ENCODE measurements around the gene GLTP. TPM values are rescaled to one million over a fixed set of nuclear protein-coding genes. Genes with fewer than 3 reads are reported as not detected.

GLTP gene
- total and polyA plus RNA-seq, 2 of the 13 experiments (the other 11 are each of a cell fraction or from before 2014, with no cell fraction given), result 10.7 to 12.9 TPM

DNA sequence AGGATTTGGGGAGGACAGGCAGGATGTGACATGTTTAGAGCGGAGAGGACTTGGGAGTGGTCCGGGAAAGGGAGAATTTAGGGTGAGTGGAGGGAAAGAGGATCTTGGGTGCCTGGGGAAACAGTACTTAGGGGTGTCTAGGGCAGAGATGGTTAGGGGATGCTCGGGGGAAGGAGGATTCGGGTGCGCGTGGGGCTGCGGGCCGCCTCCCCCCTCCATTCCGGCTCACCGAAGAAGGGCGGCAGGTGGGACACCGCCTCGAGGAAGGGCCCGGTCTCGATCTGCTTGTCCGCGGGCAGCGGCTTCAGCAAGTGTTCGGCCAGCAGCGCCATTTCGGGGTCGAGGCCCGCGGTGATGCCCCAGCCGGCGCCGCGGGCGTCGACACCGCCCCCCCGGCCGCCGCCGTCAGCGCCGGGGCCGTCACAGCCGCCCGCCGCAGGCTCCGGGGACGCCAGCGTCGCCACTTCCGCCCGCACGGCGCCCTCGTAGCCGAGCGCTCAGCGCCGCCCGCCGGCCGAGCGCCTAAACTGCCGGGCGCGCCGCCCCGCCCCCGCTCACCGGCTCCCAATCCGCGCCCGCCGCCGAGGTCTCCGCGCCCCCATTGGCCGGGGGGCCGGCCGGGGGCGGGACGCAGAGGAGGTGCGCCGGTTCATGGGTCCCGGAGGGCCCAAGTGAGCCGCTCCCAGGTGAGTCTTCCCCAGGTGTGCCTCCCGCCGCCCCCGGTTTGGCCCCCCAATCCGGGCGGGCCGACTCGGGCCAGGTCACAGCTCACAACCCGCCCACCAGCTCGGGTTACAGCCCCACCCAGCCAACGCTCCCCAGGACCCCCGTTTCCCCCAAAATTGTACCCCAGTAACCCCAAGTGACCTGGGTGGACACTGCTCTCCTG is at the start of gene GLTP (continued):
- TF ChIP-seq ZFX (CRISPR knock-in tag; IDR thresholded peaks at IDR 0.05; ENCODE audit: low read depth) (peak; percentile 59), HNF1A (IDR thresholded peaks at IDR 0.05; ENCODE audit: low read depth) (no peak), HNF1A (CRISPR knock-in tag; IDR thresholded peaks at IDR 0.05; ENCODE audit: borderline replicate concordance) (no peak), SKI (IDR thresholded peaks at IDR 0.05; ENCODE audit: partially characterized antibody) (peak; percentile 75), ERF (CRISPR knock-in tag; IDR thresholded peaks at IDR 0.05) (no peak), STAG1 (CRISPR knock-in tag; IDR thresholded peaks at IDR 0.05) (peak; percentile 77), RAD21 (CRISPR knock-in tag; IDR thresholded peaks at IDR 0.05) (peak; percentile 100), HDAC6 (IDR thresholded peaks at IDR 0.05; ENCODE audit: low read depth, low read length) (no peak), ZEB1 (IDR thresholded peaks at IDR 0.05; ENCODE audit: insufficient replicate concordance, low read depth) (peak; percentile 83), NFATC3 (CRISPR knock-in tag; IDR thresholded peaks at IDR 0.05) (no peak), CCDC6 (CRISPR knock-in tag; IDR thresholded peaks at IDR 0.05) (0 out of 2 replicates have a peak, but pooled peaks have one; percentile 60), ATF7-NPFF (CRISPR knock-in tag; IDR thresholded peaks at IDR 0.05; ENCODE audit: low read depth) (peak; percentile 58; the same call in 1 of the 2 replicates), CREB1 (IDR thresholded peaks at IDR 0.05) (peak; percentile 49; the same call in 1 of the 2 replicates), CREB1 (CRISPR knock-in tag; IDR thresholded peaks at IDR 0.05) (no peak), ZBTB46 (CRISPR knock-in tag; IDR thresholded peaks at IDR 0.05; ENCODE audit: borderline replicate concordance) (no peak), MIXL1 (CRISPR knock-in tag; IDR thresholded peaks at IDR 0.05) (no peak)
- TF ChIP-seq, protein P1, sequence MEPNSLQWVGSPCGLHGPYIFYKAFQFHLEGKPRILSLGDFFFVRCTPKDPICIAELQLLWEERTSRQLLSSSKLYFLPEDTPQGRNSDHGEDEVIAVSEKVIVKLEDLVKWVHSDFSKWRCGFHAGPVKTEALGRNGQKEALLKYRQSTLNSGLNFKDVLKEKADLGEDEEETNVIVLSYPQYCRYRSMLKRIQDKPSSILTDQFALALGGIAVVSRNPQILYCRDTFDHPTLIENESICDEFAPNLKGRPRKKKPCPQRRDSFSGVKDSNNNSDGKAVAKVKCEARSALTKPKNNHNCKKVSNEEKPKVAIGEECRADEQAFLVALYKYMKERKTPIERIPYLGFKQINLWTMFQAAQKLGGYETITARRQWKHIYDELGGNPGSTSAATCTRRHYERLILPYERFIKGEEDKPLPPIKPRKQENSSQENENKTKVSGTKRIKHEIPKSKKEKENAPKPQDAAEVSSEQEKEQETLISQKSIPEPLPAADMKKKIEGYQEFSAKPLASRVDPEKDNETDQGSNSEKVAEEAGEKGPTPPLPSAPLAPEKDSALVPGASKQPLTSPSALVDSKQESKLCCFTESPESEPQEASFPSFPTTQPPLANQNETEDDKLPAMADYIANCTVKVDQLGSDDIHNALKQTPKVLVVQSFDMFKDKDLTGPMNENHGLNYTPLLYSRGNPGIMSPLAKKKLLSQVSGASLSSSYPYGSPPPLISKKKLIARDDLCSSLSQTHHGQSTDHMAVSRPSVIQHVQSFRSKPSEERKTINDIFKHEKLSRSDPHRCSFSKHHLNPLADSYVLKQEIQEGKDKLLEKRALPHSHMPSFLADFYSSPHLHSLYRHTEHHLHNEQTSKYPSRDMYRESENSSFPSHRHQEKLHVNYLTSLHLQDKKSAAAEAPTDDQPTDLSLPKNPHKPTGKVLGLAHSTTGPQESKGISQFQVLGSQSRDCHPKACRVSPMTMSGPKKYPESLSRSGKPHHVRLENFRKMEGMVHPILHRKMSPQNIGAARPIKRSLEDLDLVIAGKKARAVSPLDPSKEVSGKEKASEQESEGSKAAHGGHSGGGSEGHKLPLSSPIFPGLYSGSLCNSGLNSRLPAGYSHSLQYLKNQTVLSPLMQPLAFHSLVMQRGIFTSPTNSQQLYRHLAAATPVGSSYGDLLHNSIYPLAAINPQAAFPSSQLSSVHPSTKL (CRISPR knock-in tag; IDR thresholded peaks at IDR 0.05), result no peak
- TF ChIP-seq, protein P2, sequence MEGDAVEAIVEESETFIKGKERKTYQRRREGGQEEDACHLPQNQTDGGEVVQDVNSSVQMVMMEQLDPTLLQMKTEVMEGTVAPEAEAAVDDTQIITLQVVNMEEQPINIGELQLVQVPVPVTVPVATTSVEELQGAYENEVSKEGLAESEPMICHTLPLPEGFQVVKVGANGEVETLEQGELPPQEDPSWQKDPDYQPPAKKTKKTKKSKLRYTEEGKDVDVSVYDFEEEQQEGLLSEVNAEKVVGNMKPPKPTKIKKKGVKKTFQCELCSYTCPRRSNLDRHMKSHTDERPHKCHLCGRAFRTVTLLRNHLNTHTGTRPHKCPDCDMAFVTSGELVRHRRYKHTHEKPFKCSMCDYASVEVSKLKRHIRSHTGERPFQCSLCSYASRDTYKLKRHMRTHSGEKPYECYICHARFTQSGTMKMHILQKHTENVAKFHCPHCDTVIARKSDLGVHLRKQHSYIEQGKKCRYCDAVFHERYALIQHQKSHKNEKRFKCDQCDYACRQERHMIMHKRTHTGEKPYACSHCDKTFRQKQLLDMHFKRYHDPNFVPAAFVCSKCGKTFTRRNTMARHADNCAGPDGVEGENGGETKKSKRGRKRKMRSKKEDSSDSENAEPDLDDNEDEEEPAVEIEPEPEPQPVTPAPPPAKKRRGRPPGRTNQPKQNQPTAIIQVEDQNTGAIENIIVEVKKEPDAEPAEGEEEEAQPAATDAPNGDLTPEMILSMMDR (CRISPR knock-in tag; IDR thresholded peaks at IDR 0.05), result peak; percentile 59; the same call in 1 of the 2 replicates
